GM18505 (cell line): ENCODE measurements around the gene TMEM161A.

Experiments
- ATAC-seq: cut with Tn5 transposase; IDR thresholded peaks from one replicate; pipeline ENCODE4 v1.9.1; 2021; ENCODE audit not compliant: unreplicated experiment
- POLR2A ChIP-seq: IDR thresholded peaks from 4 replicates; pipeline ENCODE4 v1.6.1; 2011; ENCODE audit warnings: borderline replicate concordance; ENCODE audit not compliant: insufficient read depth, insufficient read length; ENCODE audit errors: extremely low read depth

The TMEM161A gene

DNA sequence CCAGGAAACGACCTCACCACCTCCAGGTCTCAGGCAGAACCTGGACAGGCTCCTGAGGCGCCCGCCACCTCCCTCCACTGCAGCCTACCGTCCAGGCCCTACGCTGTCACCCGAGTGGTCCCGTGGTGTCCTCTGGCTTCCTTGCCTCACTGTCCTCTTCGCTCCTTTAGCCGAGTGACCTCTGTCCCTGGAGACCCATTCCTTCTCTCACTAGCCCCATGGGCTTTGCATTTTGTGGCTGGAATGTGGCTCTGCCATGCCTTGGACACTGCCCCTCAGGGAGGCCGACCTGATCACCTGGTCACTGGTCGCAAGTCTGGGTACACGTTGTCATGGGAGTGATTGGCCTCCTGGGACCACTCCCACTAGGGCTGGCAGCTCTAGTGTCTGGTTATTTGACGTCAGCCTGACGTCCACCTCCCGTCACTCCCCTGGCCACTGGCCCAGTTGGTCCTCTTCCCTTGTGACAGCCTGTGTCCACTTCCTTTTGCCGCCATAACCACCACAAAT lies 56.6 kb downstream of the TMEM161A start:
- no peak for TF ChIP-seq POLR2A
- no peak for ATAC-seq

GRCh38 chr19:19079571-19079970 lies 58.7 kb downstream of the TMEM161A start:
- no peak for TF ChIP-seq POLR2A
- ATAC-seq: no peak

GRCh38 chr19:19078801-19079200 lies 59.5 kb downstream of the TMEM161A start:
- no peak for ATAC-seq
- TF ChIP-seq POLR2A: no peak

DNA sequence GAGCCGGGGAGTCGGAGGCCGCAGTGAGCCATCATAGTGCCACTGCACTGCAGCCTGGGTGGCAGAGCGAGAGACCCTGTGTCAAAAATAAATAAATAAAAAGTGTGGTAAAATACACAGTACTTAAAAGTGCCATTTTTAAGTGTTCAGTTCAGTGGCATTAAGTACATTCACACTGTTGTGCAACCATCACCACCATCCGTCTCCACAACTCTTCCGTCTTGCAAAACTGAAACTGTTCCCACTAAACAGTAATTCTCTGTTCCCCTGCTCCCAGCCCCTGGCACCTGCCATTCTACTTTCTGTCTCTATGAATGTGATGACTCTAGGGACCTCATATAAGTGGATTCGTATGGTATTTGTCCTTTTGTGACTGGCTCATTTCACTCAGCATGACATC lies 61.2 kb downstream of the TMEM161A start:
- no peak for TF ChIP-seq POLR2A

GRCh38 chr19:19076476-19076875 lies 61.8 kb downstream of the TMEM161A start:
- no peak for ATAC-seq
- no peak for TF ChIP-seq POLR2A

More for the DNA sequence above, 61.2 kb downstream of the TMEM161A start:
- no peak for ATAC-seq

DNA sequence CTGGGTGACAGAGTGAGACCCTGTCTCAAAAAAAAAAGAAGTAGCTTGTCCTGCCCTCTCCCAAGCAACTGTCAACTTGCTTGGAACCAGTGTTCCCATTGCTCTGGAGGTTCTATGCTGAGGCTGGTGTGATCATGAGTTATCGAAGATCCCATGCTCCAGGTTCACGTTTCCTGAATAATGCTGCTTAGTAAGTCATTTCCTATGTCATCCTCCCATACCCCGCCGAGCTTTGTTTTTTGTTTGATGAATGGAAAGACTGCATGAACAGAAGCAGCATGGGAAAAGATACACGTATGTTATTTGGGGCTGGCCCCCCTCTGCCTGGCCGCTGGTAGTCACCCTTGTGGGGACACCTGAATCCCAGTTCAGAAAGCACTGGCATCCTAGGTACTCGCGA lies 63.2 kb downstream of the TMEM161A start:
- no peak for ATAC-seq
- TF ChIP-seq POLR2A: no peak

- no peak for TF ChIP-seq POLR2A
- no peak for ATAC-seq
Measured at GRCh38 chr19:19074196-19074882, 63.9 kb downstream of the TMEM161A start.

DNA sequence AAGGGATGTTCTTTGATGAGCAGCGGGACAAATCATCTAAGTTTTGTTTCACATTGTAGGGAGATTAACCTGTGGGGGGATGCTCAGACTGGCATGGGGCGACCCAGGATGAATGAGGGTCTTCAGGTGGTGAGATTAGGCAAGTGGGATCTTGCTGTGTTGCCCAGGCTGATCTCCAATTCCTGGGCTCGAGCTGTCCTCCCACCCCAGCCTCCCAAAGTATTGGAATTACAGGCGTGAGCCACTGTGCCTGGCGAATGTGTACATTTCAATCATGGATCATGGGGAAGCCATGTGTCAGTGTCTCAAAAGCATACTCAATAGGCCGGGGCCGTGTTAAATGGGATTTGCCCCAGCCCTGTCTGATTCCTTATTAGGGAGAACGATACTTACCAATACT lies 66.4 kb downstream of the TMEM161A start:
- ATAC-seq: no peak
- no peak for TF ChIP-seq POLR2A
